SK-N-SH treated with all-trans-retinoic acid at 6 μM for 48 hours (cell line): Measurements from ENCODE around the gene CDKN3.

Experiments
- ATAC-seq: fragments of 200-7000 bp; cut with Tn5 transposase; 3 replicates; pipeline ENCODE4 v1.9.1; 2020; ENCODE audit warnings: mild to moderate bottlenecking, moderate library complexity
- ARNTL ChIP-seq: fragments of 450-650 bp; formaldehyde crosslinking; IDR thresholded peaks from 2 replicates; pipeline ENCODE4 v1.5.0; 2020; ENCODE audit warnings: low read depth, mild to moderate bottlenecking, moderate library complexity, borderline replicate concordance
- CREB5 ChIP-seq: fragments of 250-450 bp; sonication (Bioruptor Pico); IDR thresholded peaks from 2 replicates; pipeline ENCODE4 v1.5.1; 2020; ENCODE audit warnings: low read depth, mild to moderate bottlenecking, moderate library complexity
- CSRNP3 ChIP-seq: fragments of 250-450 bp; sonication (Bioruptor Pico); IDR thresholded peaks from 2 replicates; pipeline ENCODE4 v1.5.1; 2021; ENCODE audit warnings: mild to moderate bottlenecking, moderate library complexity
- ESRRG ChIP-seq: fragments of 250-450 bp; sonication (Bioruptor Pico); IDR thresholded peaks from 2 replicates; pipeline ENCODE4 v1.6.1; 2021; ENCODE audit warnings: mild to moderate bottlenecking
- GLIS3 ChIP-seq: fragments of 250-450 bp; sonication (Bioruptor Pico); IDR thresholded peaks from 2 replicates; pipeline ENCODE4 v1.5.0; 2020; ENCODE audit warnings: mild to moderate bottlenecking, moderate library complexity
- OSR1 ChIP-seq: fragments of 250-450 bp; sonication (Bioruptor Pico); IDR thresholded peaks from 2 replicates; pipeline ENCODE4 v1.8.0; 2022; ENCODE audit warnings: moderate library complexity, mild to moderate bottlenecking, inconsistent platforms
- PATZ1 ChIP-seq: fragments of 250-450 bp; sonication (Bioruptor Pico); IDR thresholded peaks from 2 replicates; pipeline ENCODE4 v1.8.0; 2020; ENCODE audit warnings: mild to moderate bottlenecking, moderate library complexity, borderline replicate concordance
- PPARA ChIP-seq: fragments of 250-450 bp; sonication (Bioruptor Pico); IDR thresholded peaks from 2 replicates; pipeline ENCODE4 v1.5.0; 2020; ENCODE audit warnings: mild to moderate bottlenecking, borderline replicate concordance
- RARB ChIP-seq: fragments of 250-450 bp; sonication (Bioruptor Pico); IDR thresholded peaks from 2 replicates; pipeline ENCODE4 v1.8.0; 2021; ENCODE audit warnings: mild to moderate bottlenecking, moderate library complexity
- SNAI2 ChIP-seq: fragments of 250-450 bp; sonication (Bioruptor Pico); IDR thresholded peaks from 2 replicates; pipeline ENCODE4 v1.5.0; 2020; ENCODE audit warnings: mild to moderate bottlenecking, moderate library complexity
- TCF4 ChIP-seq: fragments of 250-450 bp; sonication (Bioruptor Pico); IDR thresholded peaks from 2 replicates; pipeline ENCODE4 v1.8.0; 2021; ENCODE audit warnings: mild to moderate bottlenecking, moderate library complexity, borderline replicate concordance
- TOX ChIP-seq: fragments of 250-450 bp; sonication (Bioruptor Pico); IDR thresholded peaks from 2 replicates; pipeline ENCODE4 v1.8.0; 2021; ENCODE audit warnings: mild to moderate bottlenecking, moderate library complexity, borderline replicate concordance
- ZC3H10 ChIP-seq: fragments of 250-450 bp; sonication (Bioruptor Pico); IDR thresholded peaks from 2 replicates; pipeline ENCODE4 v1.5.1; 2021; ENCODE audit warnings: mild to moderate bottlenecking, moderate library complexity
- ZFP3 ChIP-seq: fragments of 250-450 bp; sonication (Bioruptor Pico); IDR thresholded peaks from 2 replicates; pipeline ENCODE4 v1.5.0; 2020; ENCODE audit warnings: mild to moderate bottlenecking, moderate library complexity
- ZFP30 ChIP-seq: fragments of 450-650 bp; formaldehyde crosslinking; IDR thresholded peaks from 2 replicates; pipeline ENCODE4 v1.5.0; 2022; ENCODE audit warnings: mild to moderate bottlenecking, moderate library complexity
- ZNF565 ChIP-seq: fragments of 450-650 bp; formaldehyde crosslinking; conservative IDR thresholded peaks from 2 replicates; pipeline ENCODE4 v1.5.0; 2020; ENCODE audit warnings: low read depth, mild to moderate bottlenecking, moderate library complexity
- ZNF8 ChIP-seq: fragments of 450-650 bp; formaldehyde crosslinking; IDR thresholded peaks from 2 replicates; pipeline ENCODE4 v1.5.0; 2020; ENCODE audit warnings: mild to moderate bottlenecking, moderate library complexity
- TF ChIP-seq, protein P1 (sequence below): fragments of 250-450 bp; sonication (Bioruptor Pico); IDR thresholded peaks from 2 replicates; pipeline ENCODE4 v1.5.0; 2020; ENCODE audit warnings: mild to moderate bottlenecking, moderate library complexity
- TF ChIP-seq, protein P2 (sequence below): fragments of 250-450 bp; sonication (Bioruptor Pico); IDR thresholded peaks from 2 replicates; pipeline ENCODE4 v1.8.0; 2021; ENCODE audit warnings: low read depth, mild to moderate bottlenecking, moderate library complexity, borderline replicate concordance

The CDKN3 gene

DNA sequence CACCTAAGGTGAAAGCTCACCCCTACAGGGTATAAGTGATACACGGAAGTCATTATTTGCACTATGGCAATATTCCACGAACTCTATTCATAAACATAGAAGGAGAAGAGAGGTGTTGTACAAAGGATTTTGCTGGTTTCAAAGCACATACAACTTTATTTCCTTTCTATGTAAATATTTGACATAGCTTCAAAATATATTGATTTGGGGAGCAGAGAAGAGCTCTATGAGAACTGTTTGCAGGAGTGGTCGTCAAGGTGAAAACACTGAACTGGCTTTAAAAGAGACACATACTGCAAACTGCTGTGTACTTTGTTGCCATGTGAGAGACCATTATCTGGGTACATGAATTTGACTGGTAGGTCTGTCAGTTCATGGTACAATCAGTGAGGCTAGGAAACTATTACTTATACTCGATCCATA lies 27.7 kb downstream of the CDKN3 start (continued):
- TF ChIP-seq CREB5 (CRISPR knock-in tag) (no peak), ZNF565 (CRISPR knock-in tag) (no peak), SNAI2 (CRISPR knock-in tag) (no peak), CSRNP3 (CRISPR knock-in tag) (no peak)

DNA sequence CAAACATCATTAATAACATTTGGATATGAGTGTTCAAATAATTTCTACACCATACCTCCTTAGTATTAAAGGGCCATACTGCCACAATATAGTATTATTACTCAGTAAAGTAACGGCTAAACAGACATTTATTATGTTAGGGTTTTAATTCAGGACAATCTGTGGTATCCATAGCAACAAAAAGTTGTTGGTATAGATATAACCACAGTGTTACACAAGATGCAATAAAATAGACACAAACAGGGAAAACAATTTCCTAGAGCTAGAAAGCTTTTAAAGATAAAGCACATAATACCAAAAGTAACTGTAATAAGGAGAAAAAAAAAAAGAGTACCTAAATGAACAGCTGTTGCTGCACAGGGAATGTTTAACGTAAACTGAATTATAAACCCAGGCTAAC lies 28.3 kb downstream of the CDKN3 start:
- TF ChIP-seq ESRRG (CRISPR knock-in tag) (no peak), ZNF8 (CRISPR knock-in tag) (no peak), TCF4 (CRISPR knock-in tag) (no peak), ZNF565 (CRISPR knock-in tag) (no peak), TOX (no peak), GLIS3 (CRISPR knock-in tag) (no peak), PPARA (CRISPR knock-in tag) (no peak), CSRNP3 (CRISPR knock-in tag) (no peak), ZC3H10 (CRISPR knock-in tag) (no peak), PATZ1 (CRISPR knock-in tag) (no peak), RARB (CRISPR knock-in tag) (no peak), CREB5 (CRISPR knock-in tag) (no peak), ARNTL (no peak), ZFP3 (no peak), OSR1 (CRISPR knock-in tag) (no peak), ZFP30 (CRISPR knock-in tag) (no peak)
- TF ChIP-seq, protein P1, sequence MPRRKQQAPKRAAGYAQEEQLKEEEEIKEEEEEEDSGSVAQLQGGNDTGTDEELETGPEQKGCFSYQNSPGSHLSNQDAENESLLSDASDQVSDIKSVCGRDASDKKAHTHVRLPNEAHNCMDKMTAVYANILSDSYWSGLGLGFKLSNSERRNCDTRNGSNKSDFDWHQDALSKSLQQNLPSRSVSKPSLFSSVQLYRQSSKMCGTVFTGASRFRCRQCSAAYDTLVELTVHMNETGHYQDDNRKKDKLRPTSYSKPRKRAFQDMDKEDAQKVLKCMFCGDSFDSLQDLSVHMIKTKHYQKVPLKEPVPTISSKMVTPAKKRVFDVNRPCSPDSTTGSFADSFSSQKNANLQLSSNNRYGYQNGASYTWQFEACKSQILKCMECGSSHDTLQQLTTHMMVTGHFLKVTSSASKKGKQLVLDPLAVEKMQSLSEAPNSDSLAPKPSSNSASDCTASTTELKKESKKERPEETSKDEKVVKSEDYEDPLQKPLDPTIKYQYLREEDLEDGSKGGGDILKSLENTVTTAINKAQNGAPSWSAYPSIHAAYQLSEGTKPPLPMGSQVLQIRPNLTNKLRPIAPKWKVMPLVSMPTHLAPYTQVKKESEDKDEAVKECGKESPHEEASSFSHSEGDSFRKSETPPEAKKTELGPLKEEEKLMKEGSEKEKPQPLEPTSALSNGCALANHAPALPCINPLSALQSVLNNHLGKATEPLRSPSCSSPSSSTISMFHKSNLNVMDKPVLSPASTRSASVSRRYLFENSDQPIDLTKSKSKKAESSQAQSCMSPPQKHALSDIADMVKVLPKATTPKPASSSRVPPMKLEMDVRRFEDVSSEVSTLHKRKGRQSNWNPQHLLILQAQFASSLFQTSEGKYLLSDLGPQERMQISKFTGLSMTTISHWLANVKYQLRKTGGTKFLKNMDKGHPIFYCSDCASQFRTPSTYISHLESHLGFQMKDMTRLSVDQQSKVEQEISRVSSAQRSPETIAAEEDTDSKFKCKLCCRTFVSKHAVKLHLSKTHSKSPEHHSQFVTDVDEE (CRISPR knock-in tag) = no peak
- TF ChIP-seq, protein P2, sequence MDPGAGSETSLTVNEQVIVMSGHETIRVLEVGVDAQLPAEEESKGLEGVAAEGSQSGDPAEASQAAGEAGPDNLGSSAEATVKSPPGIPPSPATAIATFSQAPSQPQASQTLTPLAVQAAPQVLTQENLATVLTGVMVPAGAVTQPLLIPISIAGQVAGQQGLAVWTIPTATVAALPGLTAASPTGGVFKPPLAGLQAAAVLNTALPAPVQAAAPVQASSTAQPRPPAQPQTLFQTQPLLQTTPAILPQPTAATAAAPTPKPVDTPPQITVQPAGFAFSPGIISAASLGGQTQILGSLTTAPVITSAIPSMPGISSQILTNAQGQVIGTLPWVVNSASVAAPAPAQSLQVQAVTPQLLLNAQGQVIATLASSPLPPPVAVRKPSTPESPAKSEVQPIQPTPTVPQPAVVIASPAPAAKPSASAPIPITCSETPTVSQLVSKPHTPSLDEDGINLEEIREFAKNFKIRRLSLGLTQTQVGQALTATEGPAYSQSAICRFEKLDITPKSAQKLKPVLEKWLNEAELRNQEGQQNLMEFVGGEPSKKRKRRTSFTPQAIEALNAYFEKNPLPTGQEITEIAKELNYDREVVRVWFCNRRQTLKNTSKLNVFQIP (CRISPR knock-in tag) = no peak
- TF ChIP-seq, all 23 proteins: peak for 0
- no peak for ATAC-seq
